ENCODE data around the gene TOM1L2.

The TOM1L2 gene

GRCh38 chr17:17849845-17850373 is 122.3 kb downstream of the TOM1L2 start:
- Histone ChIP-seq H3K27me3 (ENCODE audit: insufficient read depth, poor library complexity, severe bottlenecking) (no peaks in the 10 kb centered on the region), H3K4me3 (replicated peaks; ENCODE audit: insufficient read depth, low read length) (no peak overlapping the region), H3K27ac (replicated peaks) (peak overlapping the region; percentile 75)
- TF ChIP-seq POLR2AphosphoS5 (IDR thresholded peaks at IDR 0.05; ENCODE audit: low read depth): no peak
- TF ChIP-seq GABPA (IDR thresholded peaks at IDR 0.05; ENCODE audit: low read depth): no peak
- no peak for TF ChIP-seq SPI1 (IDR thresholded peaks at IDR 0.05; ENCODE audit: borderline replicate concordance, low read depth)
- TF ChIP-seq CTCF (IDR thresholded peaks at IDR 0.05; ENCODE audit: insufficient read depth, low read length): no peak
- TF ChIP-seq REST (IDR thresholded peaks at IDR 0.05; ENCODE audit: insufficient replicate concordance, low read depth): no peak
- DNase-seq (ENCODE audit: low read depth in 1 of 2, low spot score in 1 of 2): peak in 1 of 2 experiments; percentile 62

GRCh38 chr17:17849147-17849820 is 122.9 kb downstream of the TOM1L2 start:
- peak in 1 of 2 experiments; percentile 72 for DNase-seq (ENCODE audit: low read depth in 1 of 2, low spot score in 1 of 2)
- no peak for TF ChIP-seq REST (IDR thresholded peaks at IDR 0.05; ENCODE audit: insufficient replicate concordance, low read depth)
- peak; percentile 62; the same call in 1 of the 2 replicates for TF ChIP-seq SPI1 (IDR thresholded peaks at IDR 0.05; ENCODE audit: borderline replicate concordance, low read depth)
- Histone ChIP-seq H3K27ac (replicated peaks) (peak overlapping the region; percentile 75), H3K4me3 (replicated peaks; ENCODE audit: insufficient read depth, low read length) (no peak overlapping the region), H3K27me3 (ENCODE audit: insufficient read depth, poor library complexity, severe bottlenecking) (no peaks in the 10 kb centered on the region)

GRCh38 chr17:17848311-17849082 is 123.7 kb downstream of the TOM1L2 start:
- no peaks in the 10 kb centered on the region for H3K27me3 ChIP-seq (ENCODE audit: insufficient read depth, poor library complexity, severe bottlenecking)
- no peak overlapping the region for H3K4me3 ChIP-seq (replicated peaks; ENCODE audit: insufficient read depth, low read length)
- no peak for TF ChIP-seq POLR2AphosphoS5 (IDR thresholded peaks at IDR 0.05; ENCODE audit: low read depth)
- TF ChIP-seq REST (IDR thresholded peaks at IDR 0.05; ENCODE audit: insufficient replicate concordance, low read depth): no peak
- no peak for TF ChIP-seq CTCF (IDR thresholded peaks at IDR 0.05; ENCODE audit: insufficient read depth, low read length)
- TF ChIP-seq SPI1 (IDR thresholded peaks at IDR 0.05; ENCODE audit: borderline replicate concordance, low read depth): no peak
- no peak for TF ChIP-seq GABPA (IDR thresholded peaks at IDR 0.05; ENCODE audit: low read depth)
- peak overlapping the region; percentile 75 for H3K27ac ChIP-seq (replicated peaks)
- DNase-seq (ENCODE audit: low read depth in 1 of 2, low spot score in 1 of 2): no peak
